Measurements from ENCODE around the gene RUBCN. TPM values are rescaled to one million over a fixed set of nuclear protein-coding genes. Genes with fewer than 3 reads are reported as not detected.
A peak's percentile ranks its signal among the peaks of the same experiment; 100 is the strongest.

RUBCN gene
- total RNA-seq, 1 donor from 2014 or later: 29.0 TPM

DNA sequence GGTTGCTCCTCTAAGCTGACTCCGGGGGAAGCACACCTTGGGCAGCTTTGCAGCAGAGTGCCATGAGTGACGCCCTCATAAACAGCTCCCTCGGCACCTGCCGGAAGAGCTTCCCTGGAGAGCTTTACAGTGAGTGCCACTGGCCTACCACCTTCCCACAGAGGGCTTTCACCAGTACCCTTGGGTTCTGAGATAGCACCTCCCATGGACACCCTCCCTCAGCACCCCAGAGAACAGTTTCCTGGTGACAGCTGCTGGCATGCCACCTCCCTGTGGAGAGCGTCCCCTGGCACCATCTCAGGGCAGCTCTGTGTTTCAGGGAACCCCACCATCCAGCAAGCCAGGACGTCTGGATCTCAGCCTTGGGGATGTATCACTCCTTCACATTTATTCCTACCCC is 49.1 kb downstream of the RUBCN start:
- TF ChIP-seq, protein P1, sequence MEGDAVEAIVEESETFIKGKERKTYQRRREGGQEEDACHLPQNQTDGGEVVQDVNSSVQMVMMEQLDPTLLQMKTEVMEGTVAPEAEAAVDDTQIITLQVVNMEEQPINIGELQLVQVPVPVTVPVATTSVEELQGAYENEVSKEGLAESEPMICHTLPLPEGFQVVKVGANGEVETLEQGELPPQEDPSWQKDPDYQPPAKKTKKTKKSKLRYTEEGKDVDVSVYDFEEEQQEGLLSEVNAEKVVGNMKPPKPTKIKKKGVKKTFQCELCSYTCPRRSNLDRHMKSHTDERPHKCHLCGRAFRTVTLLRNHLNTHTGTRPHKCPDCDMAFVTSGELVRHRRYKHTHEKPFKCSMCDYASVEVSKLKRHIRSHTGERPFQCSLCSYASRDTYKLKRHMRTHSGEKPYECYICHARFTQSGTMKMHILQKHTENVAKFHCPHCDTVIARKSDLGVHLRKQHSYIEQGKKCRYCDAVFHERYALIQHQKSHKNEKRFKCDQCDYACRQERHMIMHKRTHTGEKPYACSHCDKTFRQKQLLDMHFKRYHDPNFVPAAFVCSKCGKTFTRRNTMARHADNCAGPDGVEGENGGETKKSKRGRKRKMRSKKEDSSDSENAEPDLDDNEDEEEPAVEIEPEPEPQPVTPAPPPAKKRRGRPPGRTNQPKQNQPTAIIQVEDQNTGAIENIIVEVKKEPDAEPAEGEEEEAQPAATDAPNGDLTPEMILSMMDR (IDR thresholded peaks at IDR 0.05; ENCODE audit: unreplicated experiment): no peak
- no peak overlapping the region for H3K4me3 Mint-ChIP-seq (ENCODE audit: low read depth)
- no peak for DNase-seq (ENCODE audit: low spot score, unreplicated experiment)
- no peaks in the 10 kb centered on the region for H3K4me1 Mint-ChIP-seq (ENCODE audit: low read depth)
- H3K27me3 Mint-ChIP-seq: no peaks in the 10 kb centered on the region
- no peaks in the 10 kb centered on the region for H3K9me3 Mint-ChIP-seq (ENCODE audit: low read depth)
- H3K36me3 Mint-ChIP-seq (ENCODE audit: insufficient read depth): peaks cover 11% of the 10 kb centered on the region
- H3K27ac Mint-ChIP-seq: peak overlapping the region; percentile 29

GRCh38 chr3:197686899-197687298 is 49.8 kb downstream of the RUBCN start:
- H3K4me3 Mint-ChIP-seq (ENCODE audit: low read depth): no peak overlapping the region
- H3K9me3 Mint-ChIP-seq (ENCODE audit: low read depth): no peaks in the 10 kb centered on the region
- DNase-seq (ENCODE audit: low spot score, unreplicated experiment): no peak
- TF ChIP-seq, protein P1 (IDR thresholded peaks at IDR 0.05; ENCODE audit: unreplicated experiment): no peak
- no peaks in the 10 kb centered on the region for H3K4me1 Mint-ChIP-seq (ENCODE audit: low read depth)
- H3K36me3 Mint-ChIP-seq (ENCODE audit: insufficient read depth): peaks cover 15% of the 10 kb centered on the region
- H3K27me3 Mint-ChIP-seq: no peaks in the 10 kb centered on the region
- no peak overlapping the region for H3K27ac Mint-ChIP-seq

DNA sequence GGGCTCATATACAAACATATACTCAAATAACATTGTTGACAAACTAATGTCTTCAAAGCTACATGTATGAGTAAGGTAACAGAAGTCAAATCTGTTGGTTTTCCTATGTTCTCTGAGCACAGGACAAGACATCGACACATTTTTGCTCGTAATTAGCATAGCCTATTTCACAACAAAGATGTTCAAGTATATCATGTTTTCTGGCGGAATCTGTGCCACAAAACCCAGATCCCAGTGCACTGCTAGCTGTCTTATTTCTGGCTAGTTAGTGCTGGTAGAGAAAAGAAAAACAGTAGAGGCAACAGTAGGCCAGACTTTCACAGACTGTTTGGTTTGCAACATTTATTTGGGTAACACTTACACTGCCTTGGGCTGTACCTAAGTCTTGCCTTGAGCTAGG is 51.2 kb downstream of the RUBCN start:
- Mint-ChIP-seq H3K9me3 (ENCODE audit: low read depth) (no peaks in the 10 kb centered on the region), H3K27me3 (no peaks in the 10 kb centered on the region), H3K4me1 (ENCODE audit: low read depth) (no peaks in the 10 kb centered on the region), H3K36me3 (ENCODE audit: insufficient read depth) (peaks cover 21% of the 10 kb centered on the region), H3K4me3 (ENCODE audit: low read depth) (no peak overlapping the region), H3K27ac (no peak overlapping the region)
- DNase-seq (ENCODE audit: low spot score, unreplicated experiment): no peak
- TF ChIP-seq, protein P1 (IDR thresholded peaks at IDR 0.05; ENCODE audit: unreplicated experiment): no peak

DNA sequence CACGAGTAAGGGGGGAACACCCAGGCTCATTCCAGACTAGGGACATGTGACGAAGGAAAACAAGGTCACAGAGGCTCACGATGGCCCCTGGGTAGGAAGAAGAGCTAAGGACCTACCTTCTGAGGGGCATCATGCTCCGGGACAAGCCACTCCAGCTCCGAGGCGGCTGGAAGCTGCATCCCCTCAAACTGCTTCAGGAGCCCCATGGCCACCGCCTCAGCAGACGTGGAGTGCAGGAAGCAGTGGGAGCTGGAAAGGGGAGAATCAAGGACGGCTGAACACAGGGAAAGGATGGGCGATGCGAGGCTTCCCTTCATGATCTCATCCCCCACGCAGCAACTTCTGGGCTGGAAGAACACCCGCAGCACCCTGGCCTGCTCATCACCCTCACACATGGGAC is 53.5 kb downstream of the RUBCN start:
- TF ChIP-seq, protein P1 (IDR thresholded peaks at IDR 0.05; ENCODE audit: unreplicated experiment): no peak
- Mint-ChIP-seq H3K27me3 (no peaks in the 10 kb centered on the region), H3K9me3 (ENCODE audit: low read depth) (peaks cover 2% of the 10 kb centered on the region), H3K4me3 (ENCODE audit: low read depth) (no peak overlapping the region), H3K4me1 (ENCODE audit: low read depth) (no peaks in the 10 kb centered on the region), H3K36me3 (ENCODE audit: insufficient read depth) (peaks cover 24% of the 10 kb centered on the region), H3K27ac (no peak overlapping the region)
- DNase-seq (ENCODE audit: low spot score, unreplicated experiment): no peak

- no peak overlapping the region for H3K4me3 Mint-ChIP-seq (ENCODE audit: low read depth)
- H3K9me3 Mint-ChIP-seq (ENCODE audit: low read depth): peaks cover 4% of the 10 kb centered on the region
- DNase-seq (ENCODE audit: low spot score, unreplicated experiment): no peak
- H3K27ac Mint-ChIP-seq: no peak overlapping the region
- H3K27me3 Mint-ChIP-seq: no peaks in the 10 kb centered on the region
- peaks cover 27% of the 10 kb centered on the region for H3K36me3 Mint-ChIP-seq (ENCODE audit: insufficient read depth)
- TF ChIP-seq, protein P1 (IDR thresholded peaks at IDR 0.05; ENCODE audit: unreplicated experiment): no peak
- H3K4me1 Mint-ChIP-seq (ENCODE audit: low read depth): no peaks in the 10 kb centered on the region
Measured at GRCh38 chr3:197682713-197683112, 54.0 kb downstream of the RUBCN start.
